ENCODE results near the gene SRSF8. TPM values are rescaled to one million over a fixed set of nuclear protein-coding genes. Genes with fewer than 3 reads are reported as not detected.

Gene SRSF8
- total and polyA plus RNA-seq, 2 donors from 2014 or later = 45.6 to 64.2 TPM

- Histone ChIP-seq H3K9ac (ENCODE audit: low read length in 3 of 3) (no peak overlapping the region), H3K4me1 (ENCODE audit: control insufficient read depth in 2 of 3, insufficient read depth in 2 of 3, low read depth in 1 of 3, low read length in 3 of 3) (peaks cover 0 to 11% (median 9%) of the 10 kb centered on the region in 3 donors), H3K4me3 (ENCODE audit: low read length in 3 of 3) (no peak overlapping the region), H3K27me3 (ENCODE audit: control insufficient read depth, insufficient read depth, low read length) (no peaks in the 10 kb centered on the region), H3K36me3 (ENCODE audit: control insufficient read depth in 2 of 3, insufficient read depth in 3 of 3, low read length in 3 of 3) (no peaks in the 10 kb centered on the region), H3K27ac (ENCODE audit: low read depth in 2 of 2, low read length in 2 of 2) (peak overlapping the region; percentile 49 to 68), H3K9me3 (ENCODE audit: control insufficient read depth in 2 of 3, insufficient read depth in 1 of 3, low read length in 3 of 3) (no peaks in the 10 kb centered on the region)
- no peak for FAIRE-seq
- intact Hi-C loops (cut with DNase I) = no loop called here
- TF ChIP-seq CTCF (IDR thresholded peaks at IDR 0.05; ENCODE audit: borderline replicate concordance, extremely low read depth, insufficient read depth) = no peak
- DNase-seq = no peak
These were observed 18.5 kb downstream of the SRSF8 start for GRCh38 chr11:95085117-95085816.

- Histone ChIP-seq H3K36me3 (ENCODE audit: control insufficient read depth in 2 of 3, insufficient read depth in 3 of 3, low read length in 3 of 3) (no peaks in the 10 kb centered on the region), H3K9me3 (ENCODE audit: control insufficient read depth in 2 of 3, insufficient read depth in 1 of 3, low read length in 3 of 3) (no peaks in the 10 kb centered on the region), H3K27ac (ENCODE audit: low read depth in 2 of 2, low read length in 2 of 2) (no peak overlapping the region), H3K4me3 (ENCODE audit: low read length in 3 of 3) (no peak overlapping the region), H3K4me1 (ENCODE audit: control insufficient read depth in 2 of 3, insufficient read depth in 2 of 3, low read depth in 1 of 3, low read length in 3 of 3) (peaks cover 0 to 16% (median 8%) of the 10 kb centered on the region in 3 donors), H3K9ac (ENCODE audit: low read length in 3 of 3) (no peak overlapping the region), H3K27me3 (ENCODE audit: control insufficient read depth, insufficient read depth, low read length) (no peaks in the 10 kb centered on the region)
- intact Hi-C loops (cut with DNase I) = no loop called here
- DNase-seq (no peak), FAIRE-seq (no peak)
- TF ChIP-seq CTCF (IDR thresholded peaks at IDR 0.05; ENCODE audit: borderline replicate concordance, extremely low read depth, insufficient read depth) = no peak
These were observed 19.4 kb downstream of the SRSF8 start for GRCh38 chr11:95086151-95086550.

- no peaks in the 10 kb centered on the region for H3K36me3 ChIP-seq (ENCODE audit: control insufficient read depth in 2 of 3, insufficient read depth in 3 of 3, low read length in 3 of 3)
These were observed 20.3 kb downstream of the SRSF8 start for GRCh38 chr11:95086836-95087570.

More at GRCh38 chr11:95086836-95087570, 20.3 kb downstream of the SRSF8 start:
- Histone ChIP-seq H3K9ac (ENCODE audit: low read length in 3 of 3) (no peak overlapping the region), H3K4me1 (ENCODE audit: control insufficient read depth in 2 of 3, insufficient read depth in 2 of 3, low read depth in 1 of 3, low read length in 3 of 3) (peaks cover 0 to 14% (median 12%) of the 10 kb centered on the region in 3 donors), H3K27ac (ENCODE audit: low read depth in 2 of 2, low read length in 2 of 2) (no peak overlapping the region), H3K9me3 (ENCODE audit: control insufficient read depth in 2 of 3, insufficient read depth in 1 of 3, low read length in 3 of 3) (no peaks in the 10 kb centered on the region), H3K4me3 (ENCODE audit: low read length in 3 of 3) (no peak overlapping the region), H3K27me3 (ENCODE audit: control insufficient read depth, insufficient read depth, low read length) (no peaks in the 10 kb centered on the region)
- TF ChIP-seq CTCF (IDR thresholded peaks at IDR 0.05; ENCODE audit: borderline replicate concordance, extremely low read depth, insufficient read depth) = no peak
- DNase-seq (no peak), FAIRE-seq (no peak)
- intact Hi-C loops (cut with DNase I) = no loop called here

All from kidney (tissue), 14 donors.